GM12864 (cell line): ENCODE measurements around the gene SF3A2.
A peak's percentile ranks its signal among the peaks of the same experiment; 100 is the strongest.

Source experiments
- DNase-seq: peaks from one replicate; pipeline ENCODE4 v3.0.0-alpha.2; 2011; ENCODE audit warnings: low read depth
- H3K4me3 ChIP-seq: 2 replicates; pipeline ENCODE4 v1.5.1; 2011; ENCODE audit warnings: mild to moderate bottlenecking, low read depth, low read length, control low read depth
- CTCF ChIP-seq: IDR thresholded peaks from 2 replicates; pipeline ENCODE4 v1.5.1; 2011; ENCODE audit warnings: low read depth, mild to moderate bottlenecking, moderate library complexity, low read length, control low read depth, inconsistent platforms; ENCODE audit errors: missing control alignments

SF3A2 gene

GRCh38 chr19:2233601-2234280, 2.9 kb upstream of the SF3A2 start:
- TF ChIP-seq CTCF, result no peak
- DNase-seq, result no peak
- no peak overlapping the region for H3K4me3 ChIP-seq

- no peak for TF ChIP-seq CTCF
- peak overlapping the region; percentile 85 for H3K4me3 ChIP-seq
- DNase-seq, result no peak
Observed at GRCh38 chr19:2234996-2235380, 1.6 kb upstream of the SF3A2 start.

- DNase-seq, result no peak
- TF ChIP-seq CTCF, result no peak
- H3K4me3 ChIP-seq, result peak overlapping the region; percentile 85
Observed at GRCh38 chr19:2235381-2236063, 1.1 kb upstream of the SF3A2 start.

GRCh38 chr19:2236064-2236313, 635 bp upstream of the SF3A2 start:
- H3K4me3 ChIP-seq, result peak overlapping the region; percentile 85
- no peak for TF ChIP-seq CTCF
- DNase-seq, result no peak

- no peak for DNase-seq
- no peak for TF ChIP-seq CTCF
- peak overlapping the region; percentile 85 for H3K4me3 ChIP-seq
Observed at GRCh38 chr19:2237051-2237868, 636 bp downstream of the SF3A2 start.

- TF ChIP-seq CTCF, result no peak
- H3K4me3 ChIP-seq, result peak overlapping the region; percentile 85
Observed at GRCh38 chr19:2237869-2238153, 1.2 kb downstream of the SF3A2 start.

More at GRCh38 chr19:2237869-2238153, 1.2 kb downstream of the SF3A2 start:
- no peak for DNase-seq
